ENCODE results near the gene SERTAD4. TPM values are rescaled to one million over a fixed set of nuclear protein-coding genes. Genes with fewer than 3 reads are reported as not detected.

Gene SERTAD4
- total RNA-seq, 1 donor from 2014 or later = 4.6 TPM

DNA sequence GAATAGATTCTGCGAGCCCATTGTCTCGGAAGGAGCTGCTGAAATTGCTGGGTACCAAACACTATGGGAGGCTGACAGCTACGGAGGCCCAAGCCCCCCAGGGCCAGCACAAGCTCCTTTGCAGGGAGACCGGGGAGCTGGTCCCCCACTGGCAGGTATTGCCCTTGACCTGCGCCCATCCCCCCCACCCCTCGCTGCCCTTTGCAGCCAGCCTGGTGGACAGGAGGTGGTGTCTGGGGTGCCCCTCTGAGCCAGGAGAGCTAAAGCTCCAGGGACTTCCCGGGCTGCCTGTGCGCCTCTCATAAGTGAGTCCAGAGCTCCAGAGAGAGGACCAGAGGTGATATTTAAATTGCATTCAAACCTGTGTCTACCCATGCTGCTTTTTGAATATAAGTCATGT, 5.4 kb downstream of the SERTAD4 start:
- no peak for DNase-seq
- H3K4me1 ChIP-seq = peaks cover 60% of the 10 kb centered on the region
- peak overlapping the region; percentile 91 for H3K27ac ChIP-seq (replicated peaks)
- no peaks in the 10 kb centered on the region for H3K9me3 ChIP-seq (replicated peaks)
- peak overlapping the region; percentile 48 for H3K4me3 ChIP-seq
- intact Hi-C loops (cut with micrococcal nuclease) = loop anchor here (10.0 kb wide), 1 partner anchor 57 kb away; no protein-coding TSS in a partner anchor
- TF ChIP-seq, protein P1, sequence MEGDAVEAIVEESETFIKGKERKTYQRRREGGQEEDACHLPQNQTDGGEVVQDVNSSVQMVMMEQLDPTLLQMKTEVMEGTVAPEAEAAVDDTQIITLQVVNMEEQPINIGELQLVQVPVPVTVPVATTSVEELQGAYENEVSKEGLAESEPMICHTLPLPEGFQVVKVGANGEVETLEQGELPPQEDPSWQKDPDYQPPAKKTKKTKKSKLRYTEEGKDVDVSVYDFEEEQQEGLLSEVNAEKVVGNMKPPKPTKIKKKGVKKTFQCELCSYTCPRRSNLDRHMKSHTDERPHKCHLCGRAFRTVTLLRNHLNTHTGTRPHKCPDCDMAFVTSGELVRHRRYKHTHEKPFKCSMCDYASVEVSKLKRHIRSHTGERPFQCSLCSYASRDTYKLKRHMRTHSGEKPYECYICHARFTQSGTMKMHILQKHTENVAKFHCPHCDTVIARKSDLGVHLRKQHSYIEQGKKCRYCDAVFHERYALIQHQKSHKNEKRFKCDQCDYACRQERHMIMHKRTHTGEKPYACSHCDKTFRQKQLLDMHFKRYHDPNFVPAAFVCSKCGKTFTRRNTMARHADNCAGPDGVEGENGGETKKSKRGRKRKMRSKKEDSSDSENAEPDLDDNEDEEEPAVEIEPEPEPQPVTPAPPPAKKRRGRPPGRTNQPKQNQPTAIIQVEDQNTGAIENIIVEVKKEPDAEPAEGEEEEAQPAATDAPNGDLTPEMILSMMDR (IDR thresholded peaks at IDR 0.05; ENCODE audit: borderline replicate concordance) = no peak
- no peaks in the 10 kb centered on the region for H3K36me3 ChIP-seq
- H3K27me3 ChIP-seq (ENCODE audit: low read depth) = peaks cover 7% of the 10 kb centered on the region

DNA sequence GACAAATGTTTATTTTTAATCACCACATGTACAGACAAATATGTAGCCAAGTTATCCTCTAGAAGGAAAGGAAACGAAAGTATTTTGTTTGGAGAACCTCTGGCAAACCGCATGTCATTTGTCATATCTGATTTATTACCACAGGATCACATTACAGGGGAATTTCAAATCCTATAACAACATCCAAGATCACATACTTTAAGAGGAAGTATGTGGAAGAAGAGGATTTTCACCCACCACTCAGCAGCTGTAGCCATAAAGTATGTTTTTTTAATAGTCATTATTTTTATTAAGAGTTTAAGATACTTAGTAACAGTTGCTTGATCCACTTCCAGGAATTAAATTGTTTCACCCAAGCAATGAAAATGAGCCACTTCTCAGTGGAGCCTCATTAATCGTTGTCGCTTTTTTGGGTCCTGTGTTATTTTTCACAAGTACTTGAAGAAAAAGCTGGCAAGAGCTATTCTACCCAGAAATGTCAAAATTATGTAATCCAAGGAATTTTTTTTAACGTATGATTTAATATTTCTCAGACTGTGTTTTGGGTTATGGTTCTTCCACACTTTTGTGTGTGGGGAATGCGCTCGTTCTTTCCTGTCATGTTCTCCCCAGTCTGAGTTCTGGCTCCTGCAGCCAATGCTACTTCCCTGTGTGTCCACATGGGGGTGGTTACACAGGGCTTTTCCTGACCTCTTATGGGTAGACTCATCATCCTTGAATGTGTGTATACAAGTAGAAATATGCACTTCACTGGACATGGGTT, 6.9 kb downstream of the SERTAD4 start:
- intact Hi-C loops (cut with micrococcal nuclease) = loop anchor here (10.0 kb wide), 1 partner anchor 55 kb away; no protein-coding TSS in a partner anchor
- Histone ChIP-seq H3K27me3 (ENCODE audit: low read depth) (no peaks in the 10 kb centered on the region), H3K27ac (replicated peaks) (peak overlapping the region; percentile 91), H3K4me3 (peak overlapping the region; percentile 48), H3K4me1 (peaks cover 45% of the 10 kb centered on the region), H3K36me3 (no peaks in the 10 kb centered on the region), H3K9me3 (replicated peaks) (no peaks in the 10 kb centered on the region)
- DNase-seq = no peak
- TF ChIP-seq, protein P1 (IDR thresholded peaks at IDR 0.05; ENCODE audit: borderline replicate concordance) = peak; percentile 61

DNA sequence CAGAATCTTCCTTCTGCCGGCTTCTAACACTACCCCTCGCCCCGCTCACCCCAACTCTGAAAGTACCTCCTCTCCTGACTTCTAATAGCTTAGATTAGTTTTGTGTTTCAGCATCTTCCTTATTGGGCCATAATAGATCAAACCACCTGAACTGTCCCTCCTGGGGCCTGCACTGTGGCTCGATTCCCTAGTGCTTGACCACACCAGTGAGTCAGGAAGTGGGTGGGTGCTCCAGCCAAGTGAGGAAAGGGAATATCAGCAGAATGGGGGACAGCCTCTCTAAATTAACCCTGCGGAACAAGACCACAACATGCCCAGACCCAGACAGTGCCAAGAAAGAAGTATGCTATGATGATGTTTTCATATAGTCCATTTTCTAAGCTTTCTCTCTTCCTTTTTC, 8.5 kb downstream of the SERTAD4 start:
- intact Hi-C loops (cut with micrococcal nuclease) = no loop called here
- no peak overlapping the region for H3K4me3 ChIP-seq
- DNase-seq = no peak
- TF ChIP-seq, protein P1 (IDR thresholded peaks at IDR 0.05; ENCODE audit: borderline replicate concordance) = no peak
- no peaks in the 10 kb centered on the region for H3K27me3 ChIP-seq (ENCODE audit: low read depth)
- H3K27ac ChIP-seq (replicated peaks) = no peak overlapping the region
- H3K36me3 ChIP-seq = no peaks in the 10 kb centered on the region
- no peaks in the 10 kb centered on the region for H3K9me3 ChIP-seq (replicated peaks)
- H3K4me1 ChIP-seq = peaks cover 42% of the 10 kb centered on the region

DNA sequence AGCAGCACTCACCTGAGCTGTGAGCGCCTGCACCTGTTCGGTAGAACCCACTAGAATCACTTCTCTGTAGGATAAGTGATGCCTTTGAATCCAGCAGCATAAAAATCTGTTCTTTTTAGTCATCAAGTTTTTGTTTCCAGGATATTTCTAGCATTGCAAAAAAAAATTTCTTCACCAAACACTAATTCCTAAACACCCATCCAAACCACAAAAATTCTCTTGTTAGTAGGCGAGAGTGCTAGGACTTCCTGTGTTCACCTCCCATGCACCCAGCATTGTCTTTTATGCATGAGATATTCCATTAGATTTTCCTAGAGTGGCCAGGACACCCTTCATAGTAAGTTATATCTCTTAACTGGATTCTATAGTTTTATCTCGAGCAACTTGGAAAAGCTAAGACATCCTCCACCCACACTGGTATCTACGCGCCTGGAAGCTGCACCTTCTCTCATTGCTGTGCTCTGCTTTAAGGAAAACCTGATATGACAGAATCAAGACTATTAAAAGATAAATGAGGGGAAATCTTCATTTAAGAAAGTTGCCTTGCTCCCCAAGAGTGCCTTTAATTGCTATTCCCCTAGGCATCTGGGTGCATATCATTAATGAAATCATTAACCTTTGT, 12.3 kb downstream of the SERTAD4 start:
- Histone ChIP-seq H3K27me3 (ENCODE audit: low read depth) (no peaks in the 10 kb centered on the region), H3K9me3 (replicated peaks) (no peaks in the 10 kb centered on the region), H3K4me1 (peaks cover 7% of the 10 kb centered on the region), H3K36me3 (no peaks in the 10 kb centered on the region), H3K4me3 (no peak overlapping the region), H3K27ac (replicated peaks) (no peak overlapping the region)
- intact Hi-C loops (cut with micrococcal nuclease) = no loop called here
- no peak for DNase-seq
- TF ChIP-seq, protein P1 (IDR thresholded peaks at IDR 0.05; ENCODE audit: borderline replicate concordance) = no peak

DNA sequence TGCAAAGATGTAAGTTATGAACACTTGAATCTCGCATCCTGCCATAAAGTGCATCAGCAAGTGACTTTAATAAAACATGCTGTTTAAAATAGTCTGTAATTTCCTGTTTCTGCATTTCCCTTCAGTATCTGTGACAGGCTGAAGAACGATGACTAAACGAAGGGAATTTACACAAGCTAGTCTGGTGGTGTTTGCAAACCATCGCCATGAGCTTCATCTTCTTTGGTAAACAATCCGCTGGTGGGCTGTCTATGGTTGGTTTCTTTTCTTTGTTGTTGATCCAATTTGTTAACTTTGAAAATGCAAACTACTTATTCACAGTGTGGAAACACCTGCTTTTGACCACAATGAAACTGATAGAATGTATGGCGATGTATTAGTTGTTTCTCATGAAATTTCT, 13.9 kb downstream of the SERTAD4 start:
- TF ChIP-seq, protein P1 (IDR thresholded peaks at IDR 0.05; ENCODE audit: borderline replicate concordance) = no peak
- Histone ChIP-seq H3K9me3 (replicated peaks) (no peaks in the 10 kb centered on the region), H3K36me3 (no peaks in the 10 kb centered on the region), H3K27ac (replicated peaks) (no peak overlapping the region), H3K27me3 (ENCODE audit: low read depth) (peaks cover under 1% of the 10 kb centered on the region), H3K4me3 (no peak overlapping the region), H3K4me1 (peaks cover 9% of the 10 kb centered on the region)
- intact Hi-C loops (cut with micrococcal nuclease) = no loop called here
- DNase-seq = no peak

Data from left ventricle myocardium inferior (tissue), 1 donor.